Neural crest cell (in vitro differentiated cells): Measurements from ENCODE around the gene CMIP. TPM values are rescaled to one million over a fixed set of nuclear protein-coding genes. Genes with fewer than 3 reads are reported as not detected.
"Not testable (repeated sequence)": the region's sequence is repeated elsewhere in the genome, so short reads cannot be mapped to it uniquely, and the experiment has no call there.

Source experiments
- DNase-seq: peaks from one replicate; pipeline ENCODE4 v3.0.0; 2021; ENCODE audit warnings: low read depth, mixed read lengths, low spot score
- H3K27ac Mint-ChIP-seq: one replicate; pipeline ENCODE4 v1.8.0; 2021; ENCODE audit warnings: mild to moderate bottlenecking, mixed read lengths; ENCODE audit not compliant: unreplicated experiment
- H3K27me3 Mint-ChIP-seq: 2 replicates; pipeline ENCODE4 v1.8.0; 2021; ENCODE audit warnings: low read depth, mild to moderate bottlenecking, mixed read lengths
- H3K36me3 Mint-ChIP-seq: 2 replicates; pipeline ENCODE4 v1.8.0; 2021; ENCODE audit warnings: low read depth, mild to moderate bottlenecking, mixed read lengths
- H3K4me1 Mint-ChIP-seq: 2 replicates; pipeline ENCODE4 v1.8.0; 2021; ENCODE audit warnings: mixed read lengths
- H3K4me3 Mint-ChIP-seq: one replicate; pipeline ENCODE4 v1.8.0; 2021; ENCODE audit warnings: mild to moderate bottlenecking, mixed read lengths
- H3K9me3 Mint-ChIP-seq: 2 replicates; pipeline ENCODE4 v1.8.0; 2021; ENCODE audit warnings: mixed read lengths
- CTCF ChIP-seq: fragments of 200-600 bp; sonication (generic); conservative IDR thresholded peaks from 2 replicates; pipeline ENCODE4 v1.5.0; 2021; ENCODE audit warnings: antibody characterized with exemption, mild to moderate bottlenecking
- total RNA-seq: library from RNA; stranded (reverse); gene quantifications from 2 replicates; pipeline ENCODE4 v1.2.1, GENCODE V29; 2021

CMIP gene
- total RNA-seq, 1 donor from 2014 or later, result 41.2 TPM

GRCh38 chr16:81687131-81687456 is 242.5 kb downstream of the CMIP start:
- no peak for TF ChIP-seq CTCF
- Mint-ChIP-seq H3K9me3 (no peaks in the 10 kb centered on the region), H3K4me3 (no peak overlapping the region), H3K27me3 (no peaks in the 10 kb centered on the region), H3K36me3 (peaks cover 7% of the 10 kb centered on the region), H3K27ac (no peak overlapping the region), H3K4me1 (no peaks in the 10 kb centered on the region)
- no peak for DNase-seq

GRCh38 chr16:81688182-81688581 is 243.6 kb downstream of the CMIP start:
- TF ChIP-seq CTCF, result no peak
- H3K27ac Mint-ChIP-seq, result no peak overlapping the region
- no peak for DNase-seq

GRCh38 chr16:81688839-81689238 is 244.2 kb downstream of the CMIP start:
- DNase-seq, H3K36me3 Mint-ChIP-seq, H3K4me3 Mint-ChIP-seq, H3K4me1 Mint-ChIP-seq, H3K27ac Mint-ChIP-seq, H3K9me3 Mint-ChIP-seq, H3K27me3 Mint-ChIP-seq: not testable (repeated sequence)

More at GRCh38 chr16:81688182-81688581, 243.6 kb downstream of the CMIP start:
- H3K27me3 Mint-ChIP-seq, result no peaks in the 10 kb centered on the region
- no peaks in the 10 kb centered on the region for H3K9me3 Mint-ChIP-seq
- peaks cover 6% of the 10 kb centered on the region for H3K4me1 Mint-ChIP-seq
- peaks cover 8% of the 10 kb centered on the region for H3K36me3 Mint-ChIP-seq
- no peak overlapping the region for H3K4me3 Mint-ChIP-seq

- peaks cover 15% of the 10 kb centered on the region for H3K36me3 Mint-ChIP-seq
- peaks cover 34% of the 10 kb centered on the region for H3K4me1 Mint-ChIP-seq
- no peak overlapping the region for H3K27ac Mint-ChIP-seq
- no peaks in the 10 kb centered on the region for H3K9me3 Mint-ChIP-seq
- no peak overlapping the region for H3K4me3 Mint-ChIP-seq
- DNase-seq, result no peak
- H3K27me3 Mint-ChIP-seq, result no peaks in the 10 kb centered on the region
- TF ChIP-seq CTCF, result no peak
These were observed 247.4 kb downstream of the CMIP start for GRCh38 chr16:81692021-81692420.

GRCh38 chr16:81692571-81692970 is 248.0 kb downstream of the CMIP start:
- peak overlapping the region; percentile 12 for H3K27ac Mint-ChIP-seq
- no peaks in the 10 kb centered on the region for H3K27me3 Mint-ChIP-seq
- H3K36me3 Mint-ChIP-seq, result peaks cover 15% of the 10 kb centered on the region

More at GRCh38 chr16:81692571-81692970, 248.0 kb downstream of the CMIP start:
- TF ChIP-seq CTCF, result no peak
- H3K9me3 Mint-ChIP-seq, result no peaks in the 10 kb centered on the region
- no peak overlapping the region for H3K4me3 Mint-ChIP-seq
- DNase-seq, result no peak
- H3K4me1 Mint-ChIP-seq, result peaks cover 40% of the 10 kb centered on the region
